ENCODE measurements around the gene PABPN1. TPM values are rescaled to one million over a fixed set of nuclear protein-coding genes. Genes with fewer than 3 reads are reported as not detected.

Gene PABPN1
- total RNA-seq, 1 experiment from 2014 or later: 184 TPM

GRCh38 chr14:23346693-23347405 is 25.6 kb downstream of the PABPN1 start:
- no peak for ATAC-seq
- CTCF ChIA-PET: interaction anchor here (2.0 kb wide), 1 partner anchor 14 kb away, joined by 8 read pairs; no protein-coding TSS in a partner anchor
- Histone ChIP-seq H3K9me3 (ENCODE audit: control insufficient read depth in 1 of 2, insufficient read depth in 1 of 2, low read depth in 1 of 2, low read length in 2 of 2) (no peaks in the 10 kb centered on the region), H3K4me3 (replicated peaks in 1 of 2; ENCODE audit: low read depth in 1 of 2, low read length in 2 of 2) (no peak overlapping the region), H3K9me2 (ENCODE audit: insufficient read depth) (no peaks in the 10 kb centered on the region), H3K27ac (ENCODE audit: low read depth, low read length) (no peak overlapping the region), H3K36me3 (ENCODE audit: control insufficient read depth in 1 of 2, insufficient read depth in 2 of 2, low read length in 2 of 2) (no peaks in the 10 kb centered on the region), H3K79me2 (ENCODE audit: insufficient read depth, low read length) (no peaks in the 10 kb centered on the region), H3K9ac (ENCODE audit: low read length) (no peak overlapping the region), H2AFZ (ENCODE audit: low read depth, low read length, poor library complexity, severe bottlenecking) (no peak overlapping the region), H3K27me3 (ENCODE audit: insufficient read depth, low read length) (no peaks in the 10 kb centered on the region), H3K4me1 (ENCODE audit: control insufficient read depth in 1 of 2, insufficient read depth in 2 of 2, low read length in 2 of 2) (no peaks in the 10 kb centered on the region), H3K4me2 (ENCODE audit: low read length) (no peak overlapping the region), H4K20me1 (ENCODE audit: insufficient read depth) (no peaks in the 10 kb centered on the region)
- POLR2A ChIA-PET: no interaction called here
- RAD21 ChIA-PET (ENCODE audit: low non-redundant PET in 1 of 2, low total read pairs in 2 of 2, uncharacterized antibody in 2 of 2, unreplicated experiment in 2 of 2): no interaction called here
- TF ChIP-seq ZBTB33 (IDR thresholded peaks at IDR 0.05; ENCODE audit: extremely low read depth, insufficient replicate concordance, low read length) (no peak), ELF1 (IDR thresholded peaks at IDR 0.05; ENCODE audit: borderline replicate concordance, low read depth) (no peak), EGR1 (IDR thresholded peaks at IDR 0.05; ENCODE audit: low read depth) (no peak), ZFX (IDR thresholded peaks at IDR 0.05) (no peak), POLR2A (IDR thresholded peaks at IDR 0.05; ENCODE audit: borderline replicate concordance, extremely low read depth, insufficient read depth, insufficient read length) (no peak), SIN3A (IDR thresholded peaks at IDR 0.05; ENCODE audit: low read depth) (no peak), JUND (IDR thresholded peaks at IDR 0.05) (no peak), CEBPB (IDR thresholded peaks at IDR 0.05; ENCODE audit: low read depth) (no peak)
- BruUV-seq (replicated peaks): no TSS peak
- no peak for DNase-seq (ENCODE audit: low read depth, low spot score)
- intact Hi-C loops (cut with micrococcal nuclease): no loop called here
